ENCODE data around the gene ANAPC16.
"Not testable (repeated sequence)": the region's sequence is repeated elsewhere in the genome, so short reads cannot be mapped to it uniquely, and the experiment has no call there.

The ANAPC16 gene

DNA sequence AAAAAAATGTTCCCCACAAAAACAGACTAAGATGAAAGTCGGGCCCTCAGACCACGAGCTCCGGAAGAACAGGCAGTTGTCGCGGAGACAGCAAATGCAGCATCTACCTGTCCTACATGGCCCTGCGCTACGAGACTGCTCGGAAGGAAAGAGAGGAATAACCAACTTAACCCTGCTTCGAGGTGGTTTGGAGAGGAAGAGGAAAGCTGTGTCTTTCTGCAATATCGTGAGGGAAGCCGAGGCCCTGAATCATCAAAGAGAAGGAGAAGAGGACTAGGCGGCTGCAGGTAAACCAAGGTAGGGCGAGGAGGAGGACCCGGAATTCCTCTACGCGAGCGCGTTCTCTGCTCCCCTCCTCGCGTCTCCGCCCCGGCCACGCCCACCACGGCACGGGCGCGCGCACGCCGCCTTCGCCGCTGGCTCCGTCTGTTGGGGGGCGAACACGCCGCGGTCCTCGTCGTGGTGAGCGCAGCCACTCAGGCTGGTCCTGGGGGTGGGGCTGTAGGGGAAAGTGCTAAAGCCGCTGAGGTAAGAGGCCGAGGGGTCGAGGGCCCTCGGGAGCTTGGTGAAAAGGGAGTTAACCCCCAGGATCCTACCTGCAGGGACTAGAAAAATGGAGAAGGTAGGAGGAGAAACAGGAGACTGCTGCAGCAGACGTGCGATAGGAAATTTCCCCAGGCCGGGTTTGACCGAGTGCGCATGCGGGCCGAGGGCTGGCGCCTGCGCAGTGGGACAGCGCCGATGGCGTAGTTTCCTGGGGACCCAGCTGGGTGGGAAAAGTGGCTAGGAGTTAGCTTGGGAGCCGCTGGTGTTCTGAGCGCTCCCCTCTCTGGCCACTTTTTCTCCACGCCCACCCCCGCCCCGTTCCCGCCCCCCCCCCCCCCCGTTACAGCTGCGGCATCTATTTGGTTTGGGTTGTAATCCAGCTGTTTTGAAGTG lies at the start of gene ANAPC16, which contains the start of gene ASCC1:
Gene ANAPC16, plus strand, starts transcription at position 402 of the 939 bp plus-strand sequence. CDS start 7,903 bp downstream, outside the sequence.
Gene ASCC1, minus strand, starts transcription at position 666 of the 939 bp plus-strand sequence. CDS start 2,978 bp downstream, outside the sequence.
- DNase-seq, result peak; percentile 89

DNA sequence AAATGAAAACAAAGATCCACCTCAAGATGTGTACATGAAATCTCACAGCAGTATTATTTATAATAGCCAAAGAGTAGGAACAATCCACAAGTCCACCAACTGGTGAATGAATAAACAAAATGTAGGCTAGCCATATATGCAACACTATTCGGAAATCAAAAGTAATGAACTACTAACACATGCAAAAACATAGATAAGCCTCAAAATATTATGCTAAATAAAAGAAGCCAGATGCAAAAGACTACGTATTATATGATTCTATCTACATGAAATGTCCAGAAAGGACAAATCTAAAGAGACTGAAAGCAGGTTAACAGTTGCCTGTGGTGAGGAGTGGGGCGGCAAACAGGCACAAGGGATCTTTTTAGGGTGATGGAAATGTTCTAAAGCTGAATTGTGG lies 48.7 kb upstream of the ANAPC16 start:
- DNase-seq, result no peak

DNA sequence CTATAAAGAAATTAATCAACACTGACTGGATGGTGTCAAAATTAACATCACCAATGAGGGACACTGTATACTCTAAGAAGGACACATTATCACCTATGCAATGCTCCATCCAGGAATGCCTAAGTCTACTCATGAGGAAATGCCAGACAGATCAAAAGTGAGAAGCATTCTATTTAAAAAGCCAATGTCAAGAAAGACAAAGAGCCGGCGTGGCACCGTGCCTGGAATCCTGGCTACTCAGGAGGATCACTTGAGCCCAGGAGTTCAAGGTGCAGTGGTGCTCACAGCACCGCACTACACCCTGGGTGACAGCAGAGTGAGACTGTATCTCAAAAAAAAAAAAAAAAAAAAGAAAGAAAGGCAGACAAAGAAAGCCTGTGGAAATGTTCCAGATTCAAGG lies 45.5 kb upstream of the ANAPC16 start:
- no peak for DNase-seq

DNA sequence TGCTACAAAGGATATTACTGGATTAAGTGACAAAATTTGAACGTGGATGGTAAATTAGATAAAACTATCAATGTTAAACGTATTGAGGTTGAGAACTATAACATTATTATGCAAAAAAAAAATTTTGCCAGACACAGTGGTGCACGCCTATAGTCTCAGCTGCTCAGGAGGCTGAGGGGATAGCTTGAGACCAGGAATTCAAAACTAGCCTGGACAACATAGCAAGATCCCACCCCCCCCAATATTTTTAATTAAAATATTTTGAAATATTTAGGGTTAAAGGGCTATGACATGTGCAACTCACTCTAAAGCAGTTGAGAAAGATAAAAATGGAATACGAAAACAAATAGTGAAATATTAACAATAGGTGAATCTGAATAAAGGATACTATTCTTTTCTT lies 45.1 kb upstream of the ANAPC16 start:
- DNase-seq, result no peak

DNA sequence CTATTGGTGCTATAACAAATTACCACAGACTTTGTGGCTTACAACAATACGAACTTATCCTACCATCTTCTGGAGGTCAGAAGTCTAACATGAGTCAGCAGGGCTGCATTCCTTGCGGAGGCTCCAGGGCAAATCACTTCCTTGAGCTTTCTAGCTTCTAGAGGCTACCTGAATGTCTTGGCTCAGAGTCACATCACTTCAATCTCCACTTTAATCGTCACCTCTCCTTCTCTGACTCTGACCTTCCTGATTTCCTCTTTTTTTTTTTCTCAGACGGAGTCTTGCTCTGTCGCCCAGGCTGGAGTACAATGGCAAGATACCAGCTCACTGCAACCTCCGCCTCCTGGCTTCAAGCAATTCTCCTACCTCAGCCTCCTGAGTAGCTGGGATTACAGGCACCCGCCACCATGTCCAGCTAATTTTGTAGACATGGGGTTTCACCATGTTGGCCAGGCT lies 44.6 kb upstream of the ANAPC16 start:
- peak; percentile 19 for DNase-seq

DNA sequence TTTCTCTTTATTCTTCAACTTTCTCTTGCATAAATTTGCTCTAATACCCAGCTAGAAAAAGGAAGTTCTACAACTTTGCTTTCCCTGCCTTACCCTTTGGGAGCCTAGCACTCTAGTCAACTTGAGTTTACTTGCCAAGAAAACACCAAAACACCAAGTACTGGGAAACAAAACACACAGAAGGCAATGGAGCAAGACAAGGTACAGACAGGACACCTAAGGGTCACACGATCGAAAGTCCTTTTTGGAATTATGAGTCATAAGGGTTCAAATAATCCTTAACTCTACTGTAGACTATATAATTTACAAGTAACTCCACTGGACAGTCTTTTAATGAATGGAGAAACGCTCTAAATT lies 42.6 kb upstream of the ANAPC16 start:
- DNase-seq, result peak; percentile 22

DNA sequence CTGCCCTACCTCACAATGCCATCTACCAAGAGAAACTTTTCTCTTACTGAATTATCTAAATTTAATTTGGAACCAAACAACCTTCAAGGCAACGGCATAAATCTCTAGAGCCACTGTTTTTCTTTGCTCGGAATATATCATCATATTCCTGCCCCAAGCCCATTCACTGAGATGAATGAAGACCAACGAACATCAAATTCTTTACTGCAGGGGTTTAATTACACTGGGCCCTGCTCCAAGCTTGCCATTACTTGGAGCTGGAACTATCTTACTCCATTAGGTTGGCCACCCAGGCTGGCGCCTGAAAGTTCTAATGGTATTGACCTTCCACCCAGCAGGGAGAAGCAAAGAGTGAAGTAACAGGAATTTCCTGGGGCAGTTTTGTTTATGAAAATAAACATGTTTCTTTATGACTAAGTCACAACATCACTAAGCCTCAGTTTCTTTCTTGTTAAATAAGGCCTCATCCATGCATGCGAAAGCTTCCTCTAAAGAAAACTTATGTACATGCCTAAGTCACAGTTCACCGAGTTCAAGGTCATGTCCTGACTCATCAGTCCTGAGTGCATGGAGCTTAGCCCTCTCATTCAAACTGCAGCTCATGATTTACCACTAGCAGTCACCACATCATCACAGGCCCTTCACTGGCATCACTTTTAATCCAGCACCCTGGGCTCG lies 42.1 kb upstream of the ANAPC16 start:
- DNase-seq, result peak; percentile 78

DNA sequence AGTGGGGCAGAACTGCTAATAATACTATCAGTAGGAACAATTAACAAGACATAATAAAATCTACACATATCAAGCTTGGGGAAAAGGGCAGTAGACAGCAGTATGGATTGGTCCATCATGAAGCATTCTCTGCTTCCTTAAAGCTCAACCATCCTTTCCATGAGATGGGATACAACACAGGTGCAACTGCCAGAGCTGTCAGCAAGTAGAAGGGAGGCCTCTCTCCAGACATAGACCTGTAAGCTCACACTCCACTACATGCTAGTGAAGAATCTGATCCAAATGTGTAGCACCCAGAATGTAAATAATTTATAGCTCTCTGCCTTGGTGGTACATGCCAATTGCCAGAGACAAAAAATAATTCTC lies 41.5 kb upstream of the ANAPC16 start:
- no peak for DNase-seq

DNA sequence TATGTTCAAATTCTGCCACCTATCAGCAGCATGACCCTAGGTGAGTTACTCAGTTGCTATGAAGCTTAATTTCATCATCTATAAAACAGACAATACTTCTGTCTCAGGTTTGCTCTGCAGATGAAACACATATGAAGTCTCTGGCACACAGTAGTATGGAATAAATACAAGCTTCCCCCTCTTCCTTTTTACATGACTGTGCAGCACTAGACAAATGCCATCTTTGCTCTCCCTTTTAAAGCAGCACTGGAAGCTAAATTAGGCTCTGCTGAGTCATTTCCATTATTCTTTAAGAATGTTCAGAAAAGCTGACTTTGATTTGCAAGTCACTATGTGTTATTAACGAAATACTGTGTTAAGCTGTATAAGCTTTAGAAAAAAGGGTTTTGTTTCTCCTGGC lies 40.7 kb upstream of the ANAPC16 start:
- DNase-seq, result peak; percentile 37

DNA sequence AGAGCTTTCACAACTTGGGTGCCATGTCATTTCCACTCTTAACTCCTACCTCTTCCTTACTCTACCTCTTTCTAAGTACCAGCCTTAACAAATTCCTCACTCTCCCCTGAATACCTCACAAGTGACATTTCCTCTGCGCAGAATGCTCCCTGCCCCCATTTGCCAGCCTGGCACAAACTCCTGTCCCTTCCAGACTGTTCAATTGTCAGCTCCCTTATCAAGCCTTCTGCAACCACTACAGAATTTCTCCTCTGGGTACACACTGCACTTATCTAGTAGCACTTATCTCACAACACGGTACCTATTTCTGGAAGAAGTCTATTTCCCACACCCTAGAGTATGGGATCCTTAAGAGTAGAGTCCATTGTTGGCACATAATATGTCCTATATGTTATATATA lies 39.1 kb upstream of the ANAPC16 start:
- peak; percentile 12 for DNase-seq

DNA sequence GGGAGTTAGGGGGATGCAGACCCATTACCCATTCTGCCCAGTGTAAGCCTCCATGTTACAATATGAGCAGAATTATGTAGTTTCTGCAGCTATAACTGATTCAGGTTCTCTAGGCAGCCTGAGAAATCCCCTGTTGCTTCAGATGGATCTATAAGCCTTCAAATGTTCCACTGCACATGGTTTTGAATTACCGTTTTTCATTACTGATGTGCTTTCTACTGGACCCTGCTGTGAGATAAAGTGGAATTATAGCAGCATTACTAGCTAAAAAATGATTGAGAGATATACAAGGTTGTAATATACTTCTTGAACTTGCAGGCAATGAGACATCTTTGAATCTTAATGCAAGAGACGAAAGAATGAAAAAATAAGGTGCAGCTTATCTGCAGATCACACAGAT lies 38.4 kb upstream of the ANAPC16 start:
- no peak for DNase-seq

DNA sequence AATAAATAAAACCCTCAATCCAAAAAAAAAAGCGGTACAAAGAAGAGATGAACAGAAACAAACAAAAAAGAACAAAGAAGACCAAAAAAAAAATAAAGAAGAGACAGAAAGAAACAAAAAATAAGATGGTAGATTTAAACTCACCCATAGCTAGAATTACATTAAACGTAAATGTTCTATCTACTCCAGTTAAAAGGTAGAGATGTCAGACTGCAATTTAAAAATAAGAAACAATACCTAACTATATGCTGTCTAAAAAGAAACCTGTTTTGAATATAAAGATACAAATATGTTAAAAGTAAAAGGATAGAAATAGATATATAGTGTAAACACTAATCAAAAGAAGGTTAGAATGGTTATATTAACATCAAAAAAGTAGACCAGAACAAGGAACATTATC lies 31.7 kb upstream of the ANAPC16 start:
- DNase-seq, result no peak

DNA sequence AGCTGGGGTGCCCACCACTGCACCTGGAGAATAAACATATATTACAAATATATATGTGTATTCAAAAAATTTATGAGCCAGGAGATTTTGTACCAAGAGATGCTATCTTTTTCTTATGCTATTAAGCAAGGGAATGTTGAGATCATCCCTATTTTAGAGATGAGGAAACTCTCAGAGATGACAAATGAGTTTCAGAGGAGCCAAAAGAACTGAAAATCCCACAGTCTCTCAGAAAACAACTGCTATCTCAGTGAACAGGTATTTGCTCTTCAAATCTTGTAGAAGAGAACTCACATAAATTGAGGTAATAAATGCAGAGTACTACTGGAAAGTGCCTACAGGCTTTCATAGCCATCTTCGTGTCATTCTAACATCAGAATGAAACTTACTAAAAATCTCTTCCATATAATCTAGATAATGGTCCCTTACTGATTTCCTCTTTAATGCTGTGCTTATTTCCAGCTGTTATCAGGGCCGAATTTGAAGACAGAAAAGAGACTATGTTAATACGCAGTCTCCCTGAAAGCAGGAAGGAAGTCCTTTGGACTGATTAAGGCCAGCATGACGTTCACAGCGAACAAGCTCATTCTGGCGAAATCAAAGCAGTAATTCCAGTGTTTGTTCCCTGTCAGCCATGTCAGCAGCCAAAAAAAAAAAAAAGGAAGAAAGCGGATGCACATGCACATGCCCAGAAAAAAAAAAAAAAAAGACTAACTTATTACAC lies 29.4 kb upstream of the ANAPC16 start:
- DNase-seq, result peak; percentile 93

DNA sequence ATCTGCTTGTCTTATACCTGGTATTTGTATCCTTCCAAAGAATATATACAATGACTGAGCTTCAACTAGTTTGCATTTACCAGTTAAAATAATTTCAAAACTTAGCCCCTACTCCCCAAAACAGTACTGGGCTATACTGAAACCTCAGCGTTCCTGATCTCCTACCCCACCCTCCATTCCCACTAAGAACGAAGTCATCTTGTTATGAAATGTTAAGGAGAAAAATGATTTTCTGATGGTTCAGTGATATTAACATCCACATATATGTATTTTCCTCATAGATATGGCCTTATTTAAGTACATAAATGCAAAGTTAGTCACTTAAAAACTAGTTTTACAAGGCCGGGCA lies 28.9 kb upstream of the ANAPC16 start:
- no peak for DNase-seq

DNA sequence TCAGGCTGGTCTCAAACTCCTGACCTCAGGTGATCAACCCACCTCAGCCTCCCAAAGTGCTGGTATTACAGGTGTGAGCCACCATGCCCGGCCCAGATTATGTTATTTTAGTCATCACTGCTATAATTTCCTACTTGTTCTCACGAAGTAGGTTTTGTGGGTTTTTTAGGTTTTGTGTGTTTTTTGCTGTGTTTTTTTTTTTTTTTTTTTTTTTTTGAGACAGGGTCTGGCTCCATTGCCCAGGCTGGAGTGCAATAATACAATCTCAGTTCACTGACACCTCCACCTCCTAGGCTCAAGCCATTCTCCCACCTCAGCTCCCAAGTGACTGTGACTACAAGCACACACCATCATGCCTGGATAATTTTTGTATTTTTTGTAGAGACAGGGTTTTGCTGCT lies 20.9 kb upstream of the ANAPC16 start:
- DNase-seq, result no peak

DNA sequence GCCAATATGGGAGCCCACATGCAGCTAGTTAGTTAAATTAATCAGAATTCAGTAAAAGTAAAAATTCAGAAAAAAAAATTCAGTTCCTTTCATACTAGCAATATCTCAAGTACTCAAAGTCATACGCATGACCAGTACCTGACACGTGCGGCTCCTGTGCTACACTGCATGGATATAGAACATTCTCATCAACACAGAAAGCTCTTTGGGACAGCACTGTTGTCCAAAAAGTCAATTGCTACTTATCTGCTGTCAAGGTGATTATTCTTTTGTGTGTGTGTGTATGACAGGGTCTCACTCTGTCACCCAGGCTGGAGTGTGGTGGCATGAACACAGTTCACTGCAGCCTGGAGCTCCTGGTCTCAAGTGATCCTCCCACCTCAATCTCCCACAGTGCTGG lies 14.9 kb upstream of the ANAPC16 start:
- DNase-seq, result no peak

DNA sequence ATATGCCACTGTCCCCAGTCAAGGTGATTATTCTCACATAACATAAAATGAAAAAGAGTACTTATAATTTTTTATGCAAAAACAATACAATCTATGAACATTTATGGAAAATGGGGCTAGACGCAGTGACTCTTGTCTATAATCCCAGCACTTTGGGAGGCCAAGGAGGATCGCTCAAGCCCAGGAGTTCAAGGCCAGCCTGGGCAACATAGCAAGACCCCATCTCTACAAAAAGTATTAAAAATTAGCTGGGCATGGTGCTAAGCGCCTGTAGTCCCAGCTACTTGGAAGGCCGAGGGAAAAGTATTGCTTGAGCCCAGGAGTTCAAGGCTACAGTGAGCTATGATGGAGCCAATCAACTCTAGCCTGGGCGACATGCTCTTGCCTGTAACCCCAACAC lies 14.5 kb upstream of the ANAPC16 start:
- DNase-seq, result no peak

DNA sequence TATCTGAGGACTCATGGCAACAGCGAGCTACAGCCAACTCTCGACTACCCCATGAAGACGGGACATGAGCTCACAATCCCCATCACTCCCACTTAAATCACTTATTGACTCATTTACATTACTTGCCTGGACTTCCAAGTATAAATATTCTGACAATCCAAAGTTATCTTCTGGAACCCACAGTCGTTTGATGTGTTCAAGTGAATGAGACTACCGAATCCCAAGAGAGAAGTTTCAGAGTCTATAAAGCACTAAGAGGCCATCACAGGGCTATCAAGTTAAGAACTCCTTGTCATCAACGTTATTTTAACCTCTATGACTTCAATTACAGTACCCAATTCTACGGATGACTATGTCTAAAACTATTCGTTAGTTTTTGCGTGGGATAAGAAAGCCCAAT lies 11.5 kb upstream of the ANAPC16 start:
- no peak for DNase-seq

DNA sequence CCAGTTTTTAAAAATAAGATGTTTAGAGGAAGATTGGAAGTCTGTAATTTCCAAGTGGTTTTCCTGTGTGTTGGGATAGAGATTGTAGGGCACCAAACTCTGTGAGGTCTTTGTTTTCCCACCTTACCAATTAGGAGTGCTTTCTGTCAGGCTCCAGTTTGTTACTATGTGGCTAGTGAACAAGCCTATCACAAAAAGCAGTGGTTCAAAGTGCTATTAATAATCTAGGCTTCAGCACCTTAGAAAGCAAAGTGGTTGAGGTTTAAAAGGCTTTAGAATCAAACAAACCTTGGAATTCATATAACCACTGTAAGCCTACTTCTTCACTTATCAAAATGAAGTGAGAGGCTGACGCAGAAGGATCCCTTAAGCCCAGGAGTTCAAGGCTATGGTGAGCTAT lies 11.1 kb upstream of the ANAPC16 start:
- DNase-seq, result no peak

DNA sequence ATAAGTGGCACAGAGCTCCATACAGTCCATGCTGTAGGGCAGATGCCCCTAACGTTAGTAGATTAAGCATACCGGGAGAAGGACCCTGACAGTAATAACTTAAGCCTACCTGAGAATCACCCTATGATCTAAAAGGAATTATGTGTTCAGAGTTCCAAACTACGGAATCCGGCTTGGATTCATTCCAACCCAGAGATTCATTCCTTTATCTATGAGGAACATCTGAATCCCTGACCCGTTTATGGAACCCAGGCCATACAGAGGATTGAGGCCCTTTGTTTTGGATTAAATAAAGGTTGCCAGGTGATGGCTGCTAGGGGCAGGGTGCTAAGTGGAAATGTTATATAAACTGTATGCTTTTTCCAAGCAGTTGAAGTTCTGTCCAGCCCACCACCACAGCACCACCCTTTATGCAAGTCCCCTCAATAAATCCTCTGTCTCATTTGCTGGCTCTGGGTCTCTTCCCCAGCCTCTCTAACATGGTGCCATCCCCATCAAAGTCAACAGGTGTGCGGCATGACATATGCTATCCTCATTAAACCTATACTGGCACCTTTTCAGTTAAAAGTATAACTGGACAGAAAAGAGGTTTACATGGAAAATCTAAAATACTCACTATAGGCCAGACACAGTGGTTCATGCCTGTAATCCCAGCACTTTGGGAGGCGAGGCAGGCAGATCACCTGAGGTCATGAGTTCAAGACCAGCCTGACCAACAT lies 9.1 kb upstream of the ANAPC16 start:
- no peak for DNase-seq

DNA sequence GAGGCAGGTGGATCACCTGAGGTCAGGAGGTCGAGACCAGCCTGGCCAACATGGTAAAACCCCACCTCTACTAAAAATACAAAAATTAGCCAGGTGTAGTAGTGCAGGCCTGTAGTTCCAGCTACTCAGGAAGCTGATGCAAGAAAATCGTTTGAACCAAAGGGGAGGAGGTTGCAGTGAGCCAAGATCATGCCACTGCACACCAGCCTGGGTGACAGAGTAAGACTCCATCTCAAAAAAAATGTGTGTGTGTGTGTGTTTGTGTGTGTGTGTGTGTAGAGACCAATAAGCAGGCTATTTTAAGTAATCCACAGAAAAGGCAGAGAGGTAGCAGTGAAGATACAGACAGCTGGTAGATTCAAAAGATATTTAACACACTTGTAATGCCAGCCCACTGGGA lies 7.3 kb upstream of the ANAPC16 start:
- DNase-seq, result not testable (repeated sequence)

DNA sequence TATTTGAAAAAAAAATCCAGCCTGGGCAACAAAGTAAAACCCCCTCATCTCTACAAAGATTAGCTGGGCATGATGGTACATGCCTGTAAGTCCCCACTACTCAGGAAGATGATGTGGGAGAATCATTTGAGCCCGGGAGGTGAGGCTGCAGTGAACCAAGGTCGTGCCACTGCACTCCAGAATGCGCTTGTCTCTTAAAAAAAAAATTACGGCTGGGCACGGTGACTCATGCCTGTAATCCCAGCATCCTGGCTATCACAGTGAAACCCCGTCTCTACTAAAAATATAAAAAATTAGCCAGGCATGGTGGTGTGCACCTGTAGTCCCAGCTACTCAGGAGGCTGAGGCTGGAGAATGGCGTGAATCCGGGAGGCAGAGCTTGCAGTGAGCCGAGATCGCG lies 4.4 kb upstream of the ANAPC16 start:
- DNase-seq, result not testable (repeated sequence)

DNA sequence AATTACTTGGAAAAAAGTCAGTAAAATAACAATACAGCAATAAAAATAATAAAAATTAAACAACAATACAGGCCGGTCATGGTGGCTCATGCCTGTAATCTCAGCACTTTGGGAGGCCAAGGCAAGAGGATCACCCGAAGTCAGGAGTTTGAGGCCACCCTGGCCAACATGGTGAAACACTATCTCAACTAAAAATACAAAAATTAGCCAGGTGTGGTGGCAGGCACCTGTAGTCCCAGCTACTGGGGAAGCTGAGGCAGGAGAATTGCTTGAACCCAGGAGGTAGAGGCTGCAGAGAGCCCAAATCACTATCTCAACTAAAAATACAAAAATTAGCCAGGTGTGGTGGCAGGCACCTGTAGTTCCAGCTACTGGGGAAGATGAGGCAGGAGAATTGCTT lies 4.0 kb upstream of the ANAPC16 start:
- not testable (repeated sequence) for DNase-seq

Measured in inflammatory macrophage treated with lipopolysaccharide for 4 hours (primary cell).